ENCODE measurements around the gene LRIG1.

Gene LRIG1

DNA sequence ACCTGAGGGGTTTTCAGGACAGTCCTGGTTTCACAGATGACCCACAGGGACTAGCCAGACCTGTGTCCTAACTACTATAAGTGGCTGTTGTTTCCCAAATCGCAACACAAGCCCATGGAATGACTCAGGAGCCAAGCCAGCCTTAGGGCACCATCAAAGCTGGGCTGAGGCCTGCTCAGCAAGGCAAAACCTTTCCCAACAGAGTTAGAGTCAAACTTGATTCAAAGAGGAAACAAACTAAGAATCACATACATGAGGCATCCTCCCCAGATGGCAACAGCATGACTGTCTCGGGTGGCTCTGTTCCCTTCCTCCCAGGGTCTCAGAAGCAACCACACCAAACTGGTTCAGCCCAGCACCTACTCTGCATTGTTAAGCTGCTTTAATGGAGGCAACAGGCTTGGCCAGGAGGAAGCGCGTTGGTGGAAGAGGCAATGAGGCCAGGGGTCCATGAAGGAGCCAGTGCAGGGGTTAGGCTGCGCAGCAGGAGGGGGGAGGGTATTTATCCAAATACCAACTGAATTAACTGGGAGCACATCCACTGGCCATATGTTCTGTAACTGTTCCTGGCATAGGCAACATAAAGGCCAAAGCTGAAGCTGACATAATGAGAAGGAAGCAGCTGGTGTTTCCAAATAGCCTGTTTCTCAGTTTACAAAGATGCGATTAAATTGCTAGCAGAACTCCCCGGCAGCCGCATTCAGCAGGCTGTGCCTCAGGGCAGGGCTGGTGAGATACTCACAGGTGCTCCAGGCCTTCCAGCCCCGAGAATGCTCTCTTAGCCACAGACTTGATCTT, 102.4 kb downstream of the LRIG1 start:
- POLR2A ChIA-PET: no interaction called here
- TF ChIP-seq, protein P1, sequence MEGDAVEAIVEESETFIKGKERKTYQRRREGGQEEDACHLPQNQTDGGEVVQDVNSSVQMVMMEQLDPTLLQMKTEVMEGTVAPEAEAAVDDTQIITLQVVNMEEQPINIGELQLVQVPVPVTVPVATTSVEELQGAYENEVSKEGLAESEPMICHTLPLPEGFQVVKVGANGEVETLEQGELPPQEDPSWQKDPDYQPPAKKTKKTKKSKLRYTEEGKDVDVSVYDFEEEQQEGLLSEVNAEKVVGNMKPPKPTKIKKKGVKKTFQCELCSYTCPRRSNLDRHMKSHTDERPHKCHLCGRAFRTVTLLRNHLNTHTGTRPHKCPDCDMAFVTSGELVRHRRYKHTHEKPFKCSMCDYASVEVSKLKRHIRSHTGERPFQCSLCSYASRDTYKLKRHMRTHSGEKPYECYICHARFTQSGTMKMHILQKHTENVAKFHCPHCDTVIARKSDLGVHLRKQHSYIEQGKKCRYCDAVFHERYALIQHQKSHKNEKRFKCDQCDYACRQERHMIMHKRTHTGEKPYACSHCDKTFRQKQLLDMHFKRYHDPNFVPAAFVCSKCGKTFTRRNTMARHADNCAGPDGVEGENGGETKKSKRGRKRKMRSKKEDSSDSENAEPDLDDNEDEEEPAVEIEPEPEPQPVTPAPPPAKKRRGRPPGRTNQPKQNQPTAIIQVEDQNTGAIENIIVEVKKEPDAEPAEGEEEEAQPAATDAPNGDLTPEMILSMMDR (IDR thresholded peaks at IDR 0.05; ENCODE audit: control extremely low read depth, extremely low read depth, low read depth, missing control alignments): no peak
- no peak for DNase-seq (ENCODE audit: extremely low spot score)
- CTCF ChIA-PET: interaction anchor here (1.2 to 10.2 kb wide), 3 partner anchors 10 to 424 kb away, joined by 4 to 108 read pairs (median 4); no protein-coding TSS in a partner anchor

DNA sequence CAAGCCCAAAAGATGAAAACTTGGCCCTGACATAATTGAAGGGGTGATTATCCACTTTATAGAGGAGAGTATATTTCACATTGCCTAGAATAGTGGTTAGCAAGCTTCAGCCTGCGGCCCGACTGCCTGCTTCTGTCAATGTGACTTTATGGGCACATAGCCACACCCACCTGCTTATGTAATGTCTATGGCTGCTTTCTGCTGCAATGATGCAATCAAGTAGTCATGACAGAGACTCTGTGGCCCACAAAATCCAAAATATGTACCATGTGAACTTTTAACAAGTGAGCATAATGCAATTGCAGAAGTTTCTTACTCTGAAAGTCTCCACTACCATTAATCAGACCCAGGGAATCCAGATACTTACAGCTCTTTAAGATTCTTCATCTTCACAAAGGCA, 103.1 kb downstream of the LRIG1 start:
- ChIA-PET CTCF (interaction anchor here (1.2 to 10.2 kb wide), 3 partner anchors 11 to 425 kb away, joined by 4 to 108 read pairs (median 4); no protein-coding TSS in a partner anchor), POLR2A (no interaction called here)
- DNase-seq (ENCODE audit: extremely low spot score): no peak

DNA sequence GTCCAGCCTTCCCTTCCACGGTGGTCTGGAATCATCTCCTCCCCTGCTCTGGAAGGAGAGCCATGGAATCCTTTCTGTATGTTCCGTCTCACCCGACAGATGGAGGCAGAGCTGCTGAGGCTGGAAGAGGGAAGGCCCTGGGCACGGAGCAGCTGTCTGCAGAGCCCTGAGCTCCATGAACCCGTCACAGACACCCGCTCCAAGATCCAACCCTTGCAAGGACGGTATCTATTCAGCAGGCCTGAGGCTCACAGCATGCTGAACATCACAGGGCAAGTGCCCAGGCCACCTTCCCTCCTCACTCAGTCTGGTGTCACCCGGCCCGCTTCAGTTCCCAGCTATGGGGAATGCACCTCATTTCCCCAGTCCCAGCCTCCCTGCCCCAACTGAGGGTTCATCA, 103.9 kb downstream of the LRIG1 start:
- TF ChIP-seq, protein P1 (IDR thresholded peaks at IDR 0.05; ENCODE audit: control extremely low read depth, extremely low read depth, low read depth, missing control alignments): no peak
- POLR2A ChIA-PET: no interaction called here
- CTCF ChIA-PET: interaction anchor here (0.7 to 10.2 kb wide), 3 partner anchors 12 to 426 kb away, joined by 3 to 108 read pairs (median 4); no protein-coding TSS in a partner anchor
- DNase-seq (ENCODE audit: extremely low spot score): no peak

More for the DNA sequence above, 103.1 kb downstream of the LRIG1 start:
- TF ChIP-seq, protein P1 (IDR thresholded peaks at IDR 0.05; ENCODE audit: control extremely low read depth, extremely low read depth, low read depth, missing control alignments): no peak

DNA sequence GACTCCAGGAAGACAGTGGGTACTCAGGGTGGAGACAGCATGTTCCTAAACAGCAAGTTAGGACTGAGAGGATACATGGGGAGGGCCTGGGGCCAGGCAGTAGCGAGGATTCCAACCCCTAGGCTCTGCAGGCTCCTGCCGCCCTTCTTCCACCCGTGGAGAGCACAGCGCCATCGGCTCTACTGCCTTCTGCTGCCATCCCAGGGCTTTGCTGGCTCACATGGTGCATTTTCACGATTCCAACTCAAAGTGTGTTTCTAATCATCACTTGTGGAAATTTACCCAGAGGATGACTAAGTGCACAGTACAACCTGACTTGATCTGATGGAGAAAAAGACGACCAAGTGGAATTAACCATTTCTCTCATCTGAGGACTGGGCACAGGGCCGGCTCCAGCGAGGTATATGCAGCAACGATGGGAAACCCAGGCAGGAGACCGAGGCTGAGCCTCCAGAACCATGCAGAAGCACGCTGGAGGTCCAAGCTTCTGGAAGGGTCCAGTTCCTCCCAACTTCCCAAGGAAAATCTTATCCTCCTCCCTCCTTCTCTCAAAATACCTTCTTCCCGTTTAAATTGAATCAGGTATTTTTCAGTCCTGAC, 104.6 kb downstream of the LRIG1 start:
- ChIA-PET POLR2A (no interaction called here), CTCF (interaction anchor here (10.2 kb wide), 1 partner anchor 12 kb away, joined by 108 read pairs; no protein-coding TSS in a partner anchor)
- TF ChIP-seq, protein P1 (IDR thresholded peaks at IDR 0.05; ENCODE audit: control extremely low read depth, extremely low read depth, low read depth, missing control alignments): no peak
- no peak for DNase-seq (ENCODE audit: extremely low spot score)

DNA sequence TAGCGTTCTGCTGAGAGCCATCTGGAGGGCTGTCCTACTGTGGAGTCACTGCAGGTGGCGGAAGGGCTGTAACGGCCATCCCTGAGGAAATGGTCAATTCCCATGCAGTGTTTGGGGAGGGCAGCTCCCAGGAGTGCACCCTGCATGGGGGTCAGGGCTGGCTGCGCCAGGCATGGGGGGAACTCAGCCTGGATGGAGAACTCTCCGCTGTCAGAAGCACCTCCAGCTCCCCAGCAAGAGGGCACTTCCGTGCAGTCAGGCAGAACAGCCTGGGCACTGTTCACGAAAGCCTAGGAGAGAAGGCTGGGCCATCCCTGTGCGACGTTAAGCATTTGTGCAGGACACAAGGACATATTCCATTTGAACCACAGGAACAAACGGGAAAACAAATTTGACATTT, 105.2 kb downstream of the LRIG1 start:
- TF ChIP-seq, protein P1 (IDR thresholded peaks at IDR 0.05; ENCODE audit: control extremely low read depth, extremely low read depth, low read depth, missing control alignments): no peak
- ChIA-PET POLR2A (no interaction called here), CTCF (interaction anchor here (1.9 to 10.2 kb wide), 3 partner anchors 13 to 142 kb away, joined by 6 to 108 read pairs (median 9); no protein-coding TSS in a partner anchor)
- no peak for DNase-seq (ENCODE audit: extremely low spot score)

DNA sequence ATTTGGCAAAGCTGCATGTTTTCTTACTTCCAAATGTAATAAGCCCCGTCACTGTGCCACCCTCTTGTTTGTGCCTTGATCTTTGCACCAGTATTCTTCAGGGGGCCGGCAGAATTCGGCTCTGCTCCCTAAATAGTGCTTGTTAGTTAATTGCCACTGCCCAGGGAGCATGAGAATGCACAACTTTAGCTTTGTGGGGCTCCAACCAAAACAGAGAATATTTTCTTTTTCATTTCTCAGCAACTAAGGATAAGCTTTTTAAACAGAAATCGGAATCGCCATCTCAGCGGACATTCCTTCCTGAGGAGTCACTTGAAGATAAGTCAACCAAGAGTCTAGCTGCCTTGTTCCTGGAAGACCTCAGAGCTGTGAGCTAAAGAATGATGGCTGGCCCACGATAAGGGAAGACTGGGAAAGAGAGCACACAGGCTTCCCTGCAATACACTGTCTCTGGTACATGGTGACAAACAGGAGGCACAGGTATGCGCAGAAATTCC, 106.0 kb downstream of the LRIG1 start:
- ChIA-PET CTCF (interaction anchor here (0.8 to 10.2 kb wide), 8 partner anchors 7 to 421 kb away, joined by 3 to 108 read pairs (median 5); no protein-coding TSS in a partner anchor), POLR2A (no interaction called here)
- no peak for DNase-seq (ENCODE audit: extremely low spot score)
- TF ChIP-seq, protein P1 (IDR thresholded peaks at IDR 0.05; ENCODE audit: control extremely low read depth, extremely low read depth, low read depth, missing control alignments): no peak

All from GM10248 (cell line).